GM12891 (cell line): ENCODE measurements around the gene KLHL25.

ENCODE experiments used
- POLR2A ChIP-seq: IDR thresholded peaks from 2 replicates; pipeline ENCODE4 v1.6.1; 2011; ENCODE audit warnings: low read depth, low read length, control low read depth
- POLR2AphosphoS5 ChIP-seq: IDR thresholded peaks from 2 replicates; pipeline ENCODE4 v1.6.1; 2011; ENCODE audit warnings: low read depth, low read length, control low read depth
- SPI1 ChIP-seq: IDR thresholded peaks from 2 replicates; pipeline ENCODE4 v1.6.1; 2011; ENCODE audit warnings: low read depth, low read length, control low read depth
- TAF1 ChIP-seq: IDR thresholded peaks from 2 replicates; pipeline ENCODE4 v1.6.1; 2011; ENCODE audit warnings: low read depth, low read length, control low read depth

DNA sequence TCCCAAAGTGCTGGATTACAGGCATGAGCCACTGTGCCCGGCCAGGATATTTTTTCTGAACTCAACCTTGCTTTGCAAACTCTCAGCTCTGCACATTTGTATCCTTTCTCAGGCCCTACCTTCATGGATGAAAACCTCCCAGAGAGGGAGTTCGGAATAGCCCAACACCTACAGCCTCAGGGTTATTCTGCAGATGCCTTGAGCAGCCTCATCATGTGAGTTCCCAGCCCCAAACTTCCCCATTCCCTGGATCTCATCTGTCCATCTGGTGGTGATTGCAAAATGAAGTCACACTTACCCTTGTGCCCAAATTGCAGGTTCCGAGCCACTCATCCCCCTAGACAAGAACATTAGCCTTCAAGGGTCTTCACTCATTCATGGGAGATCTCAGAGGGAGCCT is 39.9 kb upstream of the KLHL25 start:
- TF ChIP-seq POLR2A (no peak), TAF1 (no peak), POLR2AphosphoS5 (no peak), SPI1 (no peak)
